GF-D8 (cell line): Measurements from ENCODE around the gene PRSS16.
"Not testable (repeated sequence)": the region's sequence is repeated elsewhere in the genome, so short reads cannot be mapped to it uniquely, and the experiment has no call there.

ENCODE experiments used
- DNase-seq: peaks from one replicate; lab custom pipeline; 2025; lab: John Stamatoyannopoulos, UW

PRSS16 gene

DNA sequence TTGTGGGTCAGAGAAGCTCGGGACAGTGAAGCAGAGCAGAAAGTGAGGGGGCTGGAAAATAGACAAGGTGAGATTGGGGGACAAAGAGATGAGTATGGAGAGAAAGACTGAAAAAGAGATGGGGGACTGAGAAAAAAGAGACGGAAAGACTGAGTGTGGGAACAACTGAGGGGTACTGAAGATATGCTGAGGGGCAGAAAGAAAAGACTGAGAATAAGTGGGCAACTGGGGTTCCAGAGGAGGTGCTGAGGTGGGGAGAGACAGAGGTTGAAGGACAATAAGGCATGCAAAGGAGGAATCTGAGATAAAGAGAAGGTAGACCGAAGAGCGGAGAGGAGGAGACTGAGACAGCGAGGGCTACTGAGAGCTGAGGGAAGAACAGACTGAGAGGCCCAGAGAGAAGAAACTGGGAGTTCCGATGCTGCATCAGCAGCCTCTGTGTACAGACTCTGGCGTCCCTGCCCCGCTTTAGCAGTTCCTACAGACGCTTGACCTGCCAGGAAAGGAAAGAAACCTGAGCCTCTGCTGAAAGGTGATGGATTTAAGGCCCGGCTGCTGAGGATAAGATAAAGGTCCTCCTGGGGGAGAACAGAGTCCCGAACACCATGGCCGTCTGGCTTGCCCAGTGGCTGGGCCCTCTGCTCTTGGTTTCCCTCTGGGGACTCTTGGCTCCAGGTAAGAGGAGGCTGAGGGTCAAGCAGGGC, at the start of gene PRSS16:
Gene PRSS16 (plus strand): TSS at position 569 of the 704 bp plus-strand sequence. CDS start 37 bp downstream, at position 606.
- DNase-seq: no peak

- no peak for DNase-seq
These were observed 41.9 kb upstream of the PRSS16 start for GRCh38 chr6:27205375-27206278.

DNA sequence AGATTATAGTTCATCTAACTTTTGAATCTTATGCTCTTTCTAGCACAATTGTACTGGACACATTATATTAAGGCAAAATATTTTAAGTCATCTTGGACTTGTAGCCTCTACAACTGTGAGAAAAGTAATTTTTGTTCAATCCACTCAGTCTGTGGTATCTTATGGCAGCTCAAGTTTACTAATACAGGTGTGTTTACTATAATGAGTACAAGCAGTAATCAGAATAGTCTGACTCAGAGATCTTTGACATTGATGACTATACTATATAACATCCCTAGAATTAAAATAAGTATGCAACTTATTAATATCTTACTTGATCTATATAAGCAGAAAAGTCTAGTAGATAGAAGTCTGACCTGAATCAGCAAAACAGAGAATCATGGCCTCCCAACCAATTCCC, 40.7 kb upstream of the PRSS16 start:
- DNase-seq: no peak

DNA sequence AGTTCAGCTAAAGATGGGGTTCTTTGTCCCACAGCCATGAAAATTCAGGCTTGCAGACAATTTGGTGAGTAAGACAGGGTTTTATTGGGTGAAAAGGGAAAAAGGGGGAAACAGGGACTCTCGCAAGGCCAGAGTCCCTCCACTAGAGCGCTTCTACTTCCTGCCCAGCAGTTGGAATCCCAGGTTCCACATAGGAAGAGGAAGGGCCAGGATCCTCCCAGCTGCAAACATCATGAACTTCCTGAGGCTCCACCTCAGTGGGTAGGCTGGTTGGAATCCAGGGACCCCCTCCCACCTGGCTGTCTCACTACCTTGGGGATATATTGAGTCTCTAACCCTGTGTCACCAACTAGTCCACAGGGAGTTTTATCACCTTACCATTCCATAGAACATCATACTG, 39.5 kb upstream of the PRSS16 start:
- DNase-seq: no peak

- DNase-seq: no peak
These were observed 38.3 kb upstream of the PRSS16 start for GRCh38 chr6:27209196-27209595.

- DNase-seq: no peak
These were observed 37.7 kb upstream of the PRSS16 start for GRCh38 chr6:27209659-27210269.

GRCh38 chr6:27213091-27213517, 34.4 kb upstream of the PRSS16 start:
- not testable (repeated sequence) for DNase-seq

DNA sequence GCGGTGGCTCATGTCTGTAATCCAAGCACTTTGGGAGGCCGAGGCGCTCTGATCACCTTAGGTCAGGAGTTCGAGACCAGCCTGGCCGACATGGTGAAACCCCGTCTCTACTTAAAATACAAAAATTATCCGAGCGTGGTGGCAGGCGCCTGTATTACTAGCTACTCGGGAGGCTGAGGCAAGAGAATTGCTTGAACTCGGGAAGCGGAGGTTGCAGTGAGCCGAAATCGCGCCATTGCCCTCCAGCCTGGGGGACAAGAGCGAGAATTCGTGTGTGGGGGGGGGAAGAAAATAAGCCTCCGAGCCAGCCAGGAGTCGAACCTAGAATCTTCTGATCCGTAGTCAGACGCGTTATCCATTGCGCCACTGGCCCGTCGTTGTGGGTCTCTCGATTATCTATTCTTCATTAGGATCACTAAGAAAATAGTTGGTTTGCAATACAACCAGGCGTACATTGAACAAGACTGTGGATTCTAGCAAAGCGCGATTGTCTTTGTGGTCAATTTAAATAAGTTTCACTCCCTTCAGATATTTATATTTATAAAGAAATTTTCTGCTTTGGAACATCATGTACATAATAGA, 33.9 kb upstream of the PRSS16 start:
- DNase-seq: no peak

- DNase-seq: no peak
These were observed 33.3 kb upstream of the PRSS16 start for GRCh38 chr6:27214126-27214601.

DNA sequence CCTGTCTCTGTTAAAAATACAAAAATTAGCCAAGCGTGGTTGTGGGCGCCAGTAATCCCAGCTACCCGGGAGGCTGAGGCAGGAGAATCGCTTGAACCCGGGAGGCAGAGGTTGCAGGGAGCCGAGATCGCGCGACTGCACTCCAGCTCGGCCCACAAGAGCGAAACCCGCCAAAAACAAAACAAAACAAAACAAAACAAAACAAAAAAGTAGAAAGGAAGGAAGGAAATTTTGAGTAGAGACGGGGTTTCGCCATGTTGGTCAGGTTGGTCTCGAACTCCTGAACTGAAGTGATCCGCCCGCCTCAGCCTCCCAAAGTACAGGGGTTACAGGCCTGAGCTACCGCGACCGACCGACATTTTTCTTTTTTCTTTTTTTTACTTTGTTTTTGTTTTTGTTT, 30.6 kb upstream of the PRSS16 start:
- DNase-seq: no peak

DNA sequence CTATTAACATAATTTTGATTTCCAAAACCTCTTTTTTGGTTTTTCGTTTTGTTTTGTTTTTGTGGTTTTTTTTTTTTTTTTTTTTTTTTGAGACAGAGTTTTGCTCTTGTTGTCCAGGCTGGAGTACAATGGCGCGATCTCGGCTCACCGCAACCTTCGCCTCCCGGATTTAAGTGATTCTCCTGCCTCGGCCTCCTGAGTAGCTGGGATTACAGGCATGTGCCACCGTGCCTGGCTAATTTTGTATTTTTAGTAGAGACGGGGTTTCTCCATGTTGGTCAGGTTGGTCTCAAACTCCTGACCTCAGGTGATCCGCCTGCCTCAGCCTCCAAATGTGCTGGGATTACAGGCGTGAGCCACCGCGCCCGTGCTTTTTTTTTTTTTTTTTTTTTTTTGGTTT, 24.5 kb upstream of the PRSS16 start:
- DNase-seq: not testable (repeated sequence)

- no peak for DNase-seq
These were observed 22.8 kb upstream of the PRSS16 start for GRCh38 chr6:27224729-27225128.

DNA sequence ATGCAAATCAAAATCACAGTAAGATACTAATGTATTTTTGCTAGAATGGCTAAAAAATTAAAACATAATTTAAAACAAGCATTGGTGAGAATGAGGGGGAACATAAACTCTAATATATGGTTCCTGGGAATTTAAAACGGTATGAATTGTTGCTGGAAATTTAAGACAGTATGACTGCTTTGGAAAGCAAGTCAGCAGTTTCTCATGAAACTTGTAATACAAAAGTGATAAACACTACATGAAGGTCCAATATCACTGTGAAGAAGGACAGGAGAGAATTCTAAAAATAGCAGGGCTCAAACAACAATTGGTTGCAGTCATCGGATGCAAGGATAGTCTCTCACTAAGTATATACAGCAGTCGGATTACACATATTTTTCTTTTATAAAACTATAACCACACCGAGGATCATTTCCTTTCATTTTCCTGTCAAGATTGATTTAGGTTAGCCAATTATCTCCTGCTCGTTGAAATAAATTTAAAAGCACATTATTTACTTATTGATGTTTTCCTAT, 18.5 kb upstream of the PRSS16 start:
- DNase-seq: no peak

DNA sequence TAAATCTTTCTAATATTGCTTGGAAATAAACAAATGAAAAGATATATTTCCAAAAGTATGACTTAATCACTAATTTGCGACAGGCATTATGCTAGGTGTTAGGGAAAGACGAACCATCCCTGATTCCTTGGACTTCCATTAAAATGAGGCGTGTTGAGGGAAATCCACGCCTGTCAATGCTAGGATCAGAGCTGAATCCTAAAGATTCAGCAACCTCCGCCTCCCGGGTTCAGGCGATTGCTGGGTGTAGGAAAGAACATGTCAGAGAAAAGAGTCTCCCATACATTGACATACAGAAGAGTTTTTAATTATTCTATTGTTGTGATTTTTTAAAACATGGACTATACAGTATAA, 16.8 kb upstream of the PRSS16 start:
- no peak for DNase-seq

- DNase-seq: no peak
These were observed 12.9 kb upstream of the PRSS16 start for GRCh38 chr6:27234576-27234975.

- no peak for DNase-seq
These were observed 10.3 kb upstream of the PRSS16 start for GRCh38 chr6:27237089-27237803.

GRCh38 chr6:27238010-27238983, 9.2 kb upstream of the PRSS16 start:
- no peak for DNase-seq

- no peak for DNase-seq
These were observed 8.2 kb upstream of the PRSS16 start for GRCh38 chr6:27239258-27239657.

GRCh38 chr6:27241443-27241842, 6.1 kb upstream of the PRSS16 start:
- no peak for DNase-seq

DNA sequence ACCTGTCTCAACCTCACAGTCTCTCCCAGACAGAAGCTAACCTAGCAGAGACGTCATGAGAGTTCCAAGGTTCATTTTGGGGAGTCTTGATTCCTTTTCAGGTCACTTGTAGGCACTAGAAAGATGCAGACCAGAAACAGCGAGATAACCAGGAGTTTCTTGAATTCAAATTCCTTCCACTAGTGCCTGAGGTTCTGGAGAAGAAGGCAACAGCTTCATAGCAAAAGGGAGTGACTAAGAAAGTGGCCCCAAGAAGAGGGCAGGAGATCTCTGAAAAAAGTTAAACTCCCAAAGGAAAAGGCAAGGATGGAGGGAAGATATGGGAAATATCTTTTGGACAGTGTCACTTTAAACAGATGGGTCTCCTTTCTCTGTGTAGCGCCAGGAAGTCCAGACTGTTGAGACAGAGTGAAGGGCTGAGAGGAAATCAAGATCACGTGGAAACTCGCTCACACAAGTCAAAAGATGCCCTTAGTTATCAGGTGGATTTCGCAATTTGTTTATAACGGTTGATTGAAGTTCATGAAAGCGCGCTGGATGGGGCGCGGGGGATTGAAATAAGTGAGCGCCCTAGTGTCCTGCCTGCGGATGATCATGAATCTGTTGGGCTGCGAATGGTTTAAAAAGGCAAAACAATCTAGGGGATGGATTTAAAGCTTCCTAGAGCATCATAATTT, 4.8 kb upstream of the PRSS16 start:
- DNase-seq: no peak
